CD4-positive, alpha-beta T cell treated with Interleukin-4 for 4 hours (primary cell): Measurements from ENCODE around the gene PEAK3.
A peak's percentile ranks its signal among the peaks of the same experiment; 100 is the strongest.

Experiments used
- DNase-seq: peaks from one replicate; pipeline ENCODE4 v3.0.0-alpha.2; 2020

The PEAK3 gene

DNA sequence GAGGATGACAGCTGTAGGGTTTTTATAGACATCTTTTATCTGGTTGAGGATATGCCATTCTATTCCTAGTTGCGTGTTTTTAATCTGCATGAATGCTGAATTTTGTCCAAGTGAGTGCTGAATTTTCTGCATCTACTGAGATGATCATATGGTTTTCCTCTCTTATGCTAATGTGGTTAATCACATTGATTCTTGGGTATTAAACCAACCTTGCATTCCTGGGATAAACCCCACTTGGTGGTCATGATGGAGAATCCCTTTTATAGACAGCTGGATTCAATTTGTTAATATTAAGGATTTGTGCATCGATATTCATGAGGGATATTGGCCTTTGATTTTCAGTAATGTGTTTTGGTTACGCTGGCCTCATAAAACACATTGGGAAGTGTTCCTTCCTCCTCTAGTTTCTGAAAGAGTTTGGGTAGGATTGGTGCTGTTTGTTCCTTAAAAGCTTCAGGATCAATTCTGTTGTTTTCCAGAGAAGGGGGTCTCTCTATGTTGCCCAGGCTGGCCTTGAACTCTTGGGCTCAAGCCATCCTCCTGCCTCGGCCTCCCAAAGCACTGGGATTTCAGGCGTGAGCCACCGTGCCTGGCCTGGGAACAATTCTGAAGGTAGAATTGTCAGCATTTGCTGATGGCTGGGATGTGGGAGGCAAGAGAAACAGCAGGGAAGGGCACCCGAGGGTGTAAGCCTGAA, 33.3 kb upstream of the PEAK3 start:
- DNase-seq = no peak

- DNase-seq = no peak
Measured at GRCh38 chr19:2312820-2313501, 31.0 kb upstream of the PEAK3 start.

DNA sequence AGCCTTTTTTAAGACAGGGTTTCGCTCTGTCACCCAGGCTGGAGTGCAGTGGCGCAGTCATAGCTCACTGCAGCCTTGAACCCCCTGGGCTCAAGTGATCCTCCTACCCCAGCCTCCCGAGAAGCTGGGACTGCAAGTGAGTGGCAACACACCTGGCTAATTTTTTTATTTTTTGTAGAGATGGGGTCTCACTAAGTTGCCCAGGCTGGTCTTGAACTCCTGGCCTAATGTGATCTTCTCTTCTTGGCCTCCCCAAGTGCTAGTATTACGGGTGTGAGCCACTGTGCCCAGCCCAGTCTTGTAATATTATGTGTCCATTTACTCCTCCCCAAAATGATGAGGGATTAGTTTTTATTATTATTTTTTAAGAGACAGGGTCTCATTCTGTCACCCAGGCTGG, 29.1 kb upstream of the PEAK3 start:
- no peak for DNase-seq

- DNase-seq = no peak
Measured at GRCh38 chr19:2309734-2310362, 27.9 kb upstream of the PEAK3 start.

- DNase-seq = no peak
Measured at GRCh38 chr19:2308114-2308556, 26.2 kb upstream of the PEAK3 start, which contains the start of gene LINGO3. Gene LINGO3 (minus strand): TSS chr19:2308154. CDS start chr19:2291776, 16,378 bp downstream.

DNA sequence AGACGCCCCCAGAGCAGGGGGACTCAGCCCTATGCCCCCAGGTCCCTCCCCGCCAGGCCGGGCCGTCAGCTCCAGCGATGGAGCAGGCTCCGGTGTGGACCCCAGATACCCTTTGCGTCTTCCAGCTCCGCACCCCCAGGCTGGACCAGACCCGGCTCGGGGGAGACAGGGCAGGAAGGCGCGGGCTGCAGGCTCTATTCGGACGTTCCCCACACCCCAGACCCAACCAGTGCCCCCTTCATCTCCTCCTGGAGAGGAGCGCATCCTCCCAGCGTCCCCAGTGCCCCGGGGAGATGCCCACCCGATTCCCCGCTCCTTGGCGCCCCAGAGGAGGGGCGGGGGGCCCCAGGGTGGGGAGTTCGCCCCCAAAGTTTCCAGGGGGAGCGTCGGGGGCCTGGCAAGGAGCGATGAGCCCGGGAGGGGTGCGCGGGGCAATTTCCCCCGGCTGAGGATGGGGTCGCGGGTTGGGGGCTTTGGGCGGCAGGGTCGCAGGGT, 25.6 kb upstream of the PEAK3 start:
- DNase-seq = no peak

- no peak for DNase-seq
Measured at GRCh38 chr19:2306971-2307370, 25.0 kb upstream of the PEAK3 start.

GRCh38 chr19:2306281-2306806, 24.4 kb upstream of the PEAK3 start:
- no peak for DNase-seq

- no peak for DNase-seq
Measured at GRCh38 chr19:2305452-2306280, 23.7 kb upstream of the PEAK3 start.

DNA sequence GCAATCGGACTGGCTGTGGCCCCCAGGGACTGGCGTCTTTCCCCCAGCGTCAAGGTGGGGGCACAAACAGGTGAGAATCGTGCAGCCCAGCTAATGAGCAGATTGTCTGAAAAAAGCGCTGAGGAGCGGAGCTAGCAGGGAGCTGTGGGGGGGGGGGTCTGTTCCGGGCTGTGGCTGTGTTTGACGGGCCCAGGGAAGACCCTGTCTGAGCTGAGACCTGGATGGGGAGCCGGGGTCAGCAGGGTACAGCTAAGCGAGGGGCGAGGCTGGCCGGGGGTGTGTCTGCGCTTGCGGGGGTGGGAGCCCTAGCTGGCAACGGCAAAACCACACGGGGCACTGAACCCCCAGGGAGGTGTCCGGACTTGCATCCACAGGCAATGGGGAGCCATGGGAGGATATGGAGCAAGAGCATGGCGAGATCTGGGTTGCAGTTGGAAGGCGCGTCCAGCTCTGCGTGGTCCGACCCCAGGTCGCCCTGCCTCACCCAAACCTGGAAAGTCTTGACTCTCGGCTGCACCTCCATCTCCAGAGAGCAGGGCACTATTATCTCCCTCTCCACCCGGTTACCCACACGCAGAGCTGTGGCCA, 21.3 kb upstream of the PEAK3 start:
- DNase-seq = no peak

- DNase-seq = no peak
Measured at GRCh38 chr19:2302319-2303210, 20.6 kb upstream of the PEAK3 start.

DNA sequence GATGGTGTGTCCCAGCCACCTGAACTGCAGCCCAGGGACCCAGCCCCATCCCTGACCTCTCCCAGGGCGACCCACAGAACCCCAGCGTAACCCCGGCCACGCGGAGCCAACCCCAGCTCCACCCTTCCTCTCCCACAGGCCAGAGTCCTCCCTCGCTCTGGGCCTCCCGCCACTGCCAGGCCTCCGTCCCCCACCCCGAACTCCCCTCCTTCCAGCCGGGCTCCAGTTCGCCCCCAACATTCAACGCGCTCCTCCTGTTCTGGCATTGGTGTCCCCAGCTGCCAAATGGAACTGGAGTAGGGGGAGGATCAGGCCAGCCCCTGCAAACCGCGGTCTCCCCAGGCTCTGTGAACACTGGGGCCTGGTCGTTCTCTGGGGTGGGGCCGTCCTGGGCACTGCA, 18.6 kb upstream of the PEAK3 start:
- DNase-seq = no peak

GRCh38 chr19:2296141-2296540, 14.2 kb upstream of the PEAK3 start:
- DNase-seq = no peak

DNA sequence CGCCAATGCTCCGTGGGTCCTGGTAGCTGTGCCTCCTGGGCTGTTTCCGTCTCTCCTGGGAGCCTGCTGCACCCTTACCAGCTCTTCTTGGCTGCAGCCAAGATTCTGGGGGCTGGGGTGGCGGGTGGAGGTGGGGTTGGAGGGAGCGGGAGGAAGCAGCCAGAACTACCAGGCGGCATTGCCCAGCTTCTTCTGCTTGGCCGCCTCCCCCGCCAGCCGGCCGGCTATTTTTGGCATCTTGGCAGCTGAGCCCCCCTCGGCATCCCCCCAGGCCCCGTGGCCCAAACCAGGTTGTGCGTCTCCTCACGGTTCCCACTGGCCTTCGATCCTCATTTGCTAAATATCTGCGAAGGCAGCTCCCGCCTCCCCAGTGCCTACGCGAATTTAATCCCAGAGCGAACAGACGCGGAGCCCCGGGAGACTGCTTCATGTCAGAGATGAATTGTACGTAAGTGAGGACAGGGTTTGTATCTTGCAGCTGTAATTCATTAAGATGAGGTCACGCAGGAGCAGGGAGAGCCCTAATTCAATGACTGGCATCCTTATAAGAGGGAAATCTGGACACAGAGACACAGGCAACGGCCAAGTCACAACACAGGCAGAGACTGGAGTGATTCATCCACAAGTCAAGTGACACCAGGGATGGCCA, 12.8 kb upstream of the PEAK3 start:
- no peak for DNase-seq

DNA sequence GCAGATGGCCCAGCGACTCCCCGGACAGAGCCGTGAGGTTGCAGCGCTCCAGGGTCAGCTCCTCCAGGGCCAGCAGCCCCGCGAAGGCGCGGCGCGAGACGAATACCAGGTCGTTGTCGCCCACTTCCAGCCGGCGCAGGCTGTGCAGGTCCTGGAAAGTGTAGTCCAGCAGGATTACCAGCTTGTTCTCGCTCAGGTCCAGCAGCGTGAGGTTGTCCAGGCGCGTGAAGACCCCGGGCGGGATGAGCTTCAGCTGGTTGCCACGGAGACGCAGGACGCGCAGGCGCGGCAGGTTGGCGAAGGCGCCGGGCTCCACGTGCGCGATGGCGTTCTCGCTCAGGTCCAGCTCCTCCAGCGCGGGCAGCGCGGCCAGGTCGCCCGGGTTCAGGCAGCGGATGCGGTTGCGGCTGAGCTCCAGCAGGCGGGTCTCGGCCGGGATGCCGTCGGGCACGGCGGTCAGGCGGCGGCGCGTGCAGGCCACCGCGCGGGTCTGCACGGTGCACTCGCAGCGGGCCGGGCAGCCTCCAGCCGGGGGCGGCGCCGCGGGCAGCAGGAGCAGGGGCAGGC, 9.3 kb upstream of the PEAK3 start:
- no peak for DNase-seq

GRCh38 chr19:2290441-2291184, 8.6 kb upstream of the PEAK3 start:
- no peak for DNase-seq

GRCh38 chr19:2289714-2290435, 7.9 kb upstream of the PEAK3 start:
- peak; percentile 60 for DNase-seq

DNA sequence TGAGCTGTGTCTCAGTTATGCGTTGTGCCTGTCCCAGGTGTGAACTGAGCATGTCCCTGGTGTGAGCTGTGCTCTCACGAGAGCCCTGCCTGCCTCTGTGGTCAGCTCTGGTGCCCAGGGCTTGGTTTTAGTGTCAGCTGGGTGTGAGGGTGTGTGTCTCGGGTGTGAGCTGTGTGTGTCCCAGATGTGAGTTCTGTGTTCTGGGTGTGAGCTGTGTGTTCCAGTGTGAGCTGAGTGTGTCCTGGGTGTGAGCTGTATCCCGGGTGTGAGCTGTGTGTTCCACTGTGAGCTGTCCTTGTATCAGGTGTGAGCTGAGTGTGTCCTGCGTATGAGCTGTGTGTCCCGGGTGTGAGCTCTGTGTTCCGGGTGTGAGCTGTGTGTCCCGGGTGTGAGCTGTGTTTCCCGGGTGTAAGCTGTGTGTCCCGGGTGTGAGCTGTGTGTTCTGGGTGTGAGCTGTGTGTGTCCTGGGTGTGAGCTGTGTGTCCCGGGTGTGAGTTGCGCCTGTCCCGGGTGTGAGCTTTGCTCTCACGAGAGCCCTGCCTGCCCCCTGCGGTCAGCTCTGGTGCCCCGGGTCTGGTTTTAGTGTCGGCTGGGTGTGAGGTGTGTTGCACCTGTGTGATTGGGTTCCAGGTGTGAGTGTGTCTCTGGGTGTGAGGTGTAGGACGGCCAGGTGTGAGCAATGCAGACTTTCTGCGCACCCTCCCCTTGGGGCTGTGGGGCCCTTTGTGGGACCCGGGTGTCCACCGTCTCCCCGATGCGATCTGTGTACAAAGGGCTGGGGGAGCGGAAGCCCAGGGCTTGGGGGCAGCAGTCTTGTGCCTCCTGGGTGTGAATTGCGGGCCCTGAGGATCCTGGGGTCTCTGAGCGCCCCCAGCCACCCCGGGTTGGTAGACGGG, 7.1 kb upstream of the PEAK3 start:
- DNase-seq = no peak
